GM12865 (cell line): ENCODE measurements around the gene HSD17B14.
A peak's percentile ranks its signal among the peaks of the same experiment; 100 is the strongest.
"Not testable (repeated sequence)": the region's sequence is repeated elsewhere in the genome, so short reads cannot be mapped to it uniquely, and the experiment has no call there.

Experiments used
- DNase-seq: peaks from one replicate; pipeline ENCODE4 v3.0.0; 2010; ENCODE audit warnings: low read depth
- H3K4me3 ChIP-seq: 2 replicates; pipeline ENCODE4 v1.5.1; 2011; ENCODE audit warnings: mild to moderate bottlenecking, low read depth, low read length, control low read depth
- TF ChIP-seq, protein P1 (sequence below): IDR thresholded peaks from 2 replicates; pipeline ENCODE4 v1.5.1; 2011; ENCODE audit warnings: low read length, control low read depth, low read depth, inconsistent platforms; ENCODE audit not compliant: insufficient read depth; ENCODE audit errors: missing control alignments

The HSD17B14 gene

DNA sequence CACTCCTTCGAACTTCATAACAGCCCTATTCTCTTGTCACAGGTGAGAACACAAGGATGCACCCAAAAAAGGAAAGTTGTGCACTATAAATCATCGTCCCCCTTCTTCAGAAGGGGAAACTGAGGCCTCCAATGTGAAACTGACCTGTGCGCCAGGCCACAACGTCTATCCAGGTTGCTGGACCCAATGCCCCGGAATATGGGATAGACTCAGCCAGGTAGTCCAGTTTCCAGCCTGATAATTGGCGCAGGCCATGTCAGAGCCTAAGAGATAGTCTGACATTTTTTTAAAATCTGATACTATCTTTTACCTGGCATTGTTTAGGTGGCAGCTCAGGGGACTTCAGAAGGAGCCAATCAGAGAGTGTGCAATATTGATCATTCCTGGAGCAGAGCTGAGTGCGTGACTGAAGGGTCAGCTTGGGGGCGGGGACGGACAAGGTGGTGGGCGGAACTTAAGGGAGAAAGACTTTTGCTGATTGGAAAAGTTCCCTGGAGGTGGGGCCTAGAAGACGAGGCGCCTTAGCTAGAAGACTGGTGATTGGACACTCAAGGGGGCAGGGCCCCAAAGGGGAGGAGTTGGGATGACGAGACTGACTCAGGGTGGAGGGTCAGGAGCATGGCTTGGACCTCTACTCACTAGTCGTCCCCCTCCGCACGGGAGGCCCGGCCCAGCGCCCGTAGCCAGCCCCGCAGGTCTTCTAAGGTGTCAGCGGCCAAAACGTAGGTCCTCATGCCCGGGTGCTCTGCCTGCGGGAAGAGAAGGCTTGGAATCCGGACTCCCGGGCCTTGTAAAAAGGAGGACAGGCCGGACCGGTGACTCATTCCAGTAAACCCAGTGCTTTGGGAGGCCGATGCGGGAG, 23.7 kb upstream of the HSD17B14 start:
- H3K4me3 ChIP-seq, result no peak overlapping the region
- TF ChIP-seq, protein P1, sequence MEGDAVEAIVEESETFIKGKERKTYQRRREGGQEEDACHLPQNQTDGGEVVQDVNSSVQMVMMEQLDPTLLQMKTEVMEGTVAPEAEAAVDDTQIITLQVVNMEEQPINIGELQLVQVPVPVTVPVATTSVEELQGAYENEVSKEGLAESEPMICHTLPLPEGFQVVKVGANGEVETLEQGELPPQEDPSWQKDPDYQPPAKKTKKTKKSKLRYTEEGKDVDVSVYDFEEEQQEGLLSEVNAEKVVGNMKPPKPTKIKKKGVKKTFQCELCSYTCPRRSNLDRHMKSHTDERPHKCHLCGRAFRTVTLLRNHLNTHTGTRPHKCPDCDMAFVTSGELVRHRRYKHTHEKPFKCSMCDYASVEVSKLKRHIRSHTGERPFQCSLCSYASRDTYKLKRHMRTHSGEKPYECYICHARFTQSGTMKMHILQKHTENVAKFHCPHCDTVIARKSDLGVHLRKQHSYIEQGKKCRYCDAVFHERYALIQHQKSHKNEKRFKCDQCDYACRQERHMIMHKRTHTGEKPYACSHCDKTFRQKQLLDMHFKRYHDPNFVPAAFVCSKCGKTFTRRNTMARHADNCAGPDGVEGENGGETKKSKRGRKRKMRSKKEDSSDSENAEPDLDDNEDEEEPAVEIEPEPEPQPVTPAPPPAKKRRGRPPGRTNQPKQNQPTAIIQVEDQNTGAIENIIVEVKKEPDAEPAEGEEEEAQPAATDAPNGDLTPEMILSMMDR, result no peak
- peak; percentile 59 for DNase-seq

DNA sequence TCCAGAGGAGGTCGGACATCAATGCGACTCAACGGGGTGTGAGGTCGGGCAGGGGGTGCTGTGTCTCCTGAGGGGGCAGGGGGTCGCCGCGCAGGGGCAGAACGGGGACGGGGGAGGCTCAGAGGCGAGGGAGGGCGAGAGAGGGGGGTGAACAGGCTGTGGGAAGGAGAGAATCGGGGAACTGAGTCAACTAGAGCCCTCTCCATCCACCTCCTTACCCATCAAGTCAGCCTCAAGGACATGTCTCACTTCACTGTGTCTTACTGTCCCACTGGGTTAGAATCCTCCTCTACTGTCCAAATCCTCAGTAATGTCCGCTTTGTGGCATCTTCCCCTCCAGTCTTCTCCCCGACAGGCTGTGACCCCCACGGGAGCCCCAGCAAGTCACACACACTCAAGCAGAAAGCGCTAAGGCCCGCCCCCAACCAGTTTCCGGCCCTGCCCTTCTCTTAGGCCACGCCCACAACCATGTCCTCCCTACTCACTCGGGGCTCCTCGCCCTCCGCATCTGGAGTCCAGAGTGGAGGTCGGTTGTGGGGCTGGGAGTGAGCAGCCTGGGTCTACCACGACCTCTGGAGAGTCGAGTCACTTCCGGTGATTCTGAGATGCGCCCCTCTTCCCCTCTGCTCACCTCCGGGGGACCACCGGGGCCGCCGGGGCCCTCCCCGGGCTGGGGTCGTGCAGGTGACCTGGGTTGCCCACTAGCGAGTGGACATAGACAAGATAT, 22.9 kb upstream of the HSD17B14 start:
- DNase-seq, result peak; percentile 71
- TF ChIP-seq, protein P1, result no peak
- H3K4me3 ChIP-seq, result peak overlapping the region; percentile 22

GRCh38 chr19:48856921-48857320, 20.6 kb upstream of the HSD17B14 start:
- DNase-seq, result no peak

DNA sequence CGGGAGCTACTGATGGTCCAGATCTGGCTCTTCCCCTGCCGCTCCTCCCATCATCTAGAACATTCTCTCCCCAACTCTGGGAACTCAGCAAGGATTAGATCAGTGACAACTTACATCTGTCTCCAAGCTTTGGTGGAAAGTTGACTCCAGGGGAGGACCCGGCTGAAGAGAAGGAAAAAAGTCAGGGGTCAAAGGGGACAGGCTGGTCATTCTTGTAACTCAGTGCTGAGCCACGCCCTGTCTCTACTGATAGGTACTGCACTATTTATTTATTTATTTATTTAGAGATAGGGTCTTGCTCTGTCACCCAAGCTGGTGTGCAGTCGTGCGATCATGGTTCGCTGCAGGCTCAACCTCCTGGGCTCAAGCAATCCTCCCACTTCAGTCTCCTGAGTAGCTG, 17.8 kb upstream of the HSD17B14 start:
- no peak for DNase-seq
- TF ChIP-seq, protein P1, result no peak
- no peak overlapping the region for H3K4me3 ChIP-seq

More at GRCh38 chr19:48856921-48857320, 20.6 kb upstream of the HSD17B14 start:
- TF ChIP-seq, protein P1, result no peak
- no peak overlapping the region for H3K4me3 ChIP-seq

GRCh38 chr19:48853483-48853882, 17.2 kb upstream of the HSD17B14 start:
- no peak overlapping the region for H3K4me3 ChIP-seq
- no peak for DNase-seq
- TF ChIP-seq, protein P1, result no peak

DNA sequence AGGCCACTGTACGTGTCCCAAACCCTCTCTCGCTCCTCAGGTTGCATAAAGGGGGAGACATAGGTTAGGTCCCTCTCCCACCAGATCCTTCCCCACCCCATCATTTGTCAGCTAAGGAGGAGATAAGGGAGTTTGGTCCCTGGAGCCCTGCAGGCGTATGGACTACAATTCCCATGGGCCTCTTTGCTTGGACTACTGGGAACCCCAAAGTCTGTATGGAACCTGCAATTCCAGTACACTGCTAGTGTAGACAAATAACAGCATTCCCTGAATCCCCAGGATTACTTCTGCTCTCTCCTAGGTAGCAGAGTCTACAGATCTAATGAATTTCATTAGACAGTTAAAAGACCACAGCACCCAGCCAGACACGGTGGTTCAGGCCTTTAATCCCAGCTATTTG, 16.0 kb upstream of the HSD17B14 start:
- no peak for DNase-seq
- TF ChIP-seq, protein P1, result no peak
- no peak overlapping the region for H3K4me3 ChIP-seq

DNA sequence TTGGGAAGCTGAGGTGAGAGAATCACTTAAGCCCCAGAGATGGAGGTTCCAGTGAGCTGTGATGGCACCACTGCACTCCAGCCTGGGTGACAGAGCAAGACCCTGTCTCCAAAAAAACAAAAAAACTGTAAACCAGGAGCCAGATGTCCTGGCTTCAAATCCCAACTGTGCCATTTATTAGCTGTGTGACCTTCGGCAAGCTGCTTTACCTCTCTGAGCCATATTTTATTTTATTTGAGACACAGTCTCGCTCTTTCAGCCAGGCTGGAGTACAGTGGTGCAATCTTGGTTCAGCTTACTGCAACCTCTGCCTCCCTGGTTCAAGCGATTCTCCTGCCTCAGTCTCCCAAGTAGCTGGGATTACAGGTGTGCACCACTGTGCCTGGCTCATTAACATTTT, 10.4 kb upstream of the HSD17B14 start:
- H3K4me3 ChIP-seq, DNase-seq: not testable (repeated sequence)
